A375 (cell line): ENCODE results near the gene NOS1AP. TPM values are rescaled to one million over a fixed set of nuclear protein-coding genes. Genes with fewer than 3 reads are reported as not detected.

Experiments used
- small RNA-seq: library from RNA; depleted of rRNA; stranded (forward); fragments of <200 nt; gene quantifications from one replicate; pipeline ENCODE3, GENCODE V24; 2014
- total RNA-seq: library from RNA; depleted of rRNA; stranded (reverse); fragments of >200 nt; shearing (Covaris generic); gene quantifications from 2 replicates; pipeline ENCODE4 v1.2.3, GENCODE V29; 2014; rRNA removed

NOS1AP gene
- 4.1 and 4.5 TPM in 2 replicates for total RNA-seq

DNA sequence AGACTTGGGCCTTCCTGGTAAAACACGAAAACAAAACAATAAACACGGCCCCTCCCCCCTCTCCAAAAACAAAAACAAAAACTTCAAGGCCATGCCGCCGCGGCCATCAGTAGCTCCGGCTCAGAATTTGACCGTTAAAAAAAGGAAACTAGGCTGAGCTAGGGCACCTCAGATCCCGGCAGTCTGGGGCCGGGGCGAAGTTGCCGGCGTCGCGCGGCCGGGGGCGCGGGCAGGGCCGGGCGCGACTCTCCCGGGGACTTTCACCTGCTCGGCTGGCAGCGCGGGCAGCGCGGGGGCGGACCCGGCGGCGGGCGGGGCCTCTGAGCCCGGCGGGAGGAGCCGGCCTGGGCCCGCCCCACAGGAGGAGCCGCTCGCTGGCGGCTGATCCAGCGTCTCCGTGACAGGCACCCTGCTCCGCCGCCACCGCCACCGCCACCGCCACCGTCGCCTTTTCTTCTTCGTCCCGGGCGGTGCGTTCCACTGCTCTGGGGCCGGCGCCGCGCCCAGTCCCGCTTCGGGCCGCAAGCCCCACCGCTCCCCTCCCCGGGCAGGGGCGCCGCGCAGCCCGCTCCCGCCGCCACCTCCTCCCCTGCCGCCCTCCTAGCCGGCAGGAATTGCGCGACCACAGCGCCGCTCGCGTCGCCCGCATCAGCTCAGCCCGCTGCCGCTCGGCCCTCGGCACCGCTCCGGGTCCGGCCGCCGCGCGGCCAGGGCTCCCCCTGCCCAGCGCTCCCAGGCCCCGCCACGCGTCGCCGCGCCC lies at the start of gene NOS1AP:
Gene NOS1AP (plus strand): TSS at position 358 of the 760 bp plus-strand sequence. CDS start 487 bp downstream, outside the sequence.

GRCh38 chr1:162023547-162024501 lies 45.7 kb upstream of the NOS1AP start, which contains the start of gene OLFML2B:
Gene OLFML2B, minus strand, starts transcription at chr1:162023869. Its CDS starts 439 bp downstream, at chr1:162023430.

DNA sequence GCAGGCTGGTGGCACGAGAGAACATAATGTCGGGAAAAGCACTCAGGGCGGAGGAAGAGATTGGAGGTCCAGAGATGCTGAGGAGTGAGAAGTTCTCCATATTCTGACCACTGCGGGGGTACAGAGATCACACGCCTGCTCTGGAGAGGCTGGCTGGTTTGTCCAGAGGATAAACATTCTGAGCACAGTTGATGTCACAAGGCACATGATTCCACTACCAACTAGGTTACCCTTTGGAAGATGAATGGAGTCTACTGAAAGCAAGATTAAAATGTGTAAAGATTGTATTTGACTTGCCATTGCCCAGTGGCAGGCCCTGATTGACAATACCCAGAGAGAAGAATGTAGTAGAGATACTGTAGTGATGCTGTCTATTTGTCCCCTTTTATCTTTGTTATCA lies 307.2 kb downstream of the NOS1AP start, which contains the start of gene SPATA46:
Gene SPATA46 (minus strand): TSS at position 164 of the 400 bp plus-strand sequence. CDS start 64 bp downstream, at position 100.

DNA sequence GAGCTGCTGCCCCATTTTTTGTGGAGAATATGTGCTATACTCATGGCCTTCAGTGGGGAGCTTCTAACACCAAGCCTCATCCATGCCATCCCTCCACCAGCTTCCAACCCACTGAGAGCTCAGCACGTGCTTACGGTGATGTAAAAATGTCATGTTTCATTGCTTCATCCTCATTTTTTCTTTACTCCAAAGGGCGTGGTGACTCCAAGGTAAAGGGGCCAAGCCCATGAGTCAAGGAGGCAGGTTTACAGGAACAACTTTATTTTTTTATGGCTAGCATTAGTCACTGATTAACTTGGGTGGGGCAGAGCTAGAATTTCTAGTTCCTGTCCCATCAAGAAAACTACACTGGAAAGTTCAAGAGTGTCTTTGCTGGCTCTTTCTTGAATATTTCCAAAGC lies 311.9 kb downstream of the NOS1AP start, which contains the start of gene C1orf226:
Gene C1orf226 (plus strand): TSS at position 346 of the 400 bp plus-strand sequence. CDS start 174 bp downstream, outside the sequence.

GRCh38 chr1:162412002-162412401 lies 342.5 kb downstream of the NOS1AP start, which contains the start of gene SH2D1B:
Gene SH2D1B, minus strand, starts transcription at chr1:162412136. Its CDS starts 120 bp downstream, at chr1:162412016.

Small RNA genes within 50 kb of the gene (small RNA-seq; reads per million reads assigned to genes)
- gene MIR4654 (not detected), gene MIR556 (not detected), gene RNA5SP61 (not detected)

Other genes with a start within 250 kb of the NOS1AP start
- 0.16 and 0.34 TPM in 2 replicates for gene OLFML2B, start 45.8 kb upstream of the NOS1AP start, total RNA-seq